HepG2 (cell line): ENCODE results near the gene PRKAR1A. TPM values are rescaled to one million over a fixed set of nuclear protein-coding genes. Genes with fewer than 3 reads are reported as not detected.

Experiments used
- GATA4 ChIP-seq: sonication (generic); IDR thresholded peaks from 2 replicates; pipeline ENCODE4 v1.6.1; 2016; ENCODE audit warnings: antibody characterized with exemption, low read depth, borderline replicate concordance
- HNF4G ChIP-seq, 2 experiments: sonication (generic) in 1 of 2; formaldehyde crosslinking in 1 of 2; IDR thresholded peaks; 2 replicates each; pipeline versions ENCODE4 v1.4.0 to v1.6.1; 2011 to 2020; ENCODE audit warnings: borderline replicate concordance in 2 of 2, low read depth in 2 of 2, mild to moderate bottlenecking in 2 of 2, low read length in 1 of 2, missing genetic modification reagents in 1 of 2, moderate library complexity in 1 of 2
- RFX5 ChIP-seq: IDR thresholded peaks from 2 replicates; pipeline ENCODE4 v1.6.1; 2011; ENCODE audit warnings: low read depth, low read length, improper control_type of control experiment
- ZNF33B ChIP-seq: sonication (generic); formaldehyde crosslinking; IDR thresholded peaks from 2 replicates; pipeline ENCODE4 v1.5.1; 2020; ENCODE audit warnings: mild to moderate bottlenecking, missing genetic modification reagents
- ZNF503 ChIP-seq: sonication (generic); formaldehyde crosslinking; IDR thresholded peaks from 2 replicates; pipeline ENCODE4 v1.4.0; 2020; ENCODE audit warnings: missing genetic modification reagents
- ZNF598 ChIP-seq: sonication (generic); formaldehyde crosslinking; IDR thresholded peaks from 2 replicates; pipeline ENCODE4 v1.5.1; 2020; ENCODE audit warnings: mild to moderate bottlenecking, missing genetic modification reagents, borderline replicate concordance
- ZNF674 ChIP-seq: sonication (generic); formaldehyde crosslinking; IDR thresholded peaks from 2 replicates; pipeline ENCODE4 v1.5.0; 2020; ENCODE audit warnings: low read depth, mild to moderate bottlenecking, missing genetic modification reagents
- polyA plus RNA-seq, 8 experiments: library from polyadenylated mRNA; depleted of rRNA in 3 of 8; stranded (reverse) in 7 of 8; unstranded in 1 of 8; fragments of >200 nt; fragmentation: Illumina TruSeq in 4 of 8; extraction: Trizol in 4 of 8; gene quantifications; 2 replicates each; pipeline versions ENCODE4 v1.2.1 to v1.2.3, GENCODE V29; 2011 to 2016; ENCODE audit warnings: low read depth in 4 of 8, missing spikeins in 1 of 8, mixed read lengths in 1 of 8; ENCODE audit not compliant: insufficient read depth in 1 of 8
- total RNA-seq, 5 experiments: library from RNA; depleted of rRNA; stranded (reverse); fragments of >200 nt; fragmentation: Illumina TruSeq; extraction: Trizol; gene quantifications; 2 replicates each; pipeline ENCODE4 v1.2.3, GENCODE V29; 2016; ENCODE audit warnings: low read depth in 1 of 5
- TF ChIP-seq, protein P1 (sequence below): sonication (generic); formaldehyde crosslinking; IDR thresholded peaks from 2 replicates; pipeline ENCODE4 v1.4.0; 2020; ENCODE audit warnings: missing genetic modification reagents

The PRKAR1A gene
- total and polyA plus RNA-seq, 2 of the 13 experiments (the other 11 are each of a cell fraction or from before 2014, with no cell fraction given) = 265 to 266 TPM

DNA sequence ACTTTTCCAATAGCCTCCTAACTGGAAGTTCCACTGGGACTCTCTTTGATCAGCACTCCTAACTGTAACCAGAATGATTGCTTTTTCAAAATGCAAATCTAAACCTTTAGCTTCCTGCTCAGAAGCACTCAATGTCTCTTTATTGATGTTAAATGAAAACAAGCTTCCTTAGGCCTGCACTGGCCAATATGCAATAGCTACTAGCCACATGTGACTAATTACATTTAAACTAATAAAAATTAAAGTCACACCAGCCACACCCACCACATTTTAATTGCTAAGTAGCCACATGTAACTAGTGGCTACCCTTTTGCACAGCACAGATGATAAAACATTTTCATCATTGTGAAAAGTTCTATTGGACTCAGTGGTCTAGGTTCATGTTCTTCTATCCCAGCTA is 57.1 kb downstream of the PRKAR1A start (continued):
- TF ChIP-seq GATA4 (no peak), RFX5 (no peak), ZNF33B (CRISPR knock-in tag) (no peak), HNF4G (IDR thresholded peaks at IDR 0.05; ENCODE audit: borderline replicate concordance, low read depth, low read length) (no peak), HNF4G (CRISPR knock-in tag; IDR thresholded peaks at IDR 0.05; ENCODE audit: borderline replicate concordance, low read depth) (no peak), ZNF598 (no peak), ZNF674 (CRISPR knock-in tag) (no peak), ZNF503 (no peak)
- TF ChIP-seq, protein P1, sequence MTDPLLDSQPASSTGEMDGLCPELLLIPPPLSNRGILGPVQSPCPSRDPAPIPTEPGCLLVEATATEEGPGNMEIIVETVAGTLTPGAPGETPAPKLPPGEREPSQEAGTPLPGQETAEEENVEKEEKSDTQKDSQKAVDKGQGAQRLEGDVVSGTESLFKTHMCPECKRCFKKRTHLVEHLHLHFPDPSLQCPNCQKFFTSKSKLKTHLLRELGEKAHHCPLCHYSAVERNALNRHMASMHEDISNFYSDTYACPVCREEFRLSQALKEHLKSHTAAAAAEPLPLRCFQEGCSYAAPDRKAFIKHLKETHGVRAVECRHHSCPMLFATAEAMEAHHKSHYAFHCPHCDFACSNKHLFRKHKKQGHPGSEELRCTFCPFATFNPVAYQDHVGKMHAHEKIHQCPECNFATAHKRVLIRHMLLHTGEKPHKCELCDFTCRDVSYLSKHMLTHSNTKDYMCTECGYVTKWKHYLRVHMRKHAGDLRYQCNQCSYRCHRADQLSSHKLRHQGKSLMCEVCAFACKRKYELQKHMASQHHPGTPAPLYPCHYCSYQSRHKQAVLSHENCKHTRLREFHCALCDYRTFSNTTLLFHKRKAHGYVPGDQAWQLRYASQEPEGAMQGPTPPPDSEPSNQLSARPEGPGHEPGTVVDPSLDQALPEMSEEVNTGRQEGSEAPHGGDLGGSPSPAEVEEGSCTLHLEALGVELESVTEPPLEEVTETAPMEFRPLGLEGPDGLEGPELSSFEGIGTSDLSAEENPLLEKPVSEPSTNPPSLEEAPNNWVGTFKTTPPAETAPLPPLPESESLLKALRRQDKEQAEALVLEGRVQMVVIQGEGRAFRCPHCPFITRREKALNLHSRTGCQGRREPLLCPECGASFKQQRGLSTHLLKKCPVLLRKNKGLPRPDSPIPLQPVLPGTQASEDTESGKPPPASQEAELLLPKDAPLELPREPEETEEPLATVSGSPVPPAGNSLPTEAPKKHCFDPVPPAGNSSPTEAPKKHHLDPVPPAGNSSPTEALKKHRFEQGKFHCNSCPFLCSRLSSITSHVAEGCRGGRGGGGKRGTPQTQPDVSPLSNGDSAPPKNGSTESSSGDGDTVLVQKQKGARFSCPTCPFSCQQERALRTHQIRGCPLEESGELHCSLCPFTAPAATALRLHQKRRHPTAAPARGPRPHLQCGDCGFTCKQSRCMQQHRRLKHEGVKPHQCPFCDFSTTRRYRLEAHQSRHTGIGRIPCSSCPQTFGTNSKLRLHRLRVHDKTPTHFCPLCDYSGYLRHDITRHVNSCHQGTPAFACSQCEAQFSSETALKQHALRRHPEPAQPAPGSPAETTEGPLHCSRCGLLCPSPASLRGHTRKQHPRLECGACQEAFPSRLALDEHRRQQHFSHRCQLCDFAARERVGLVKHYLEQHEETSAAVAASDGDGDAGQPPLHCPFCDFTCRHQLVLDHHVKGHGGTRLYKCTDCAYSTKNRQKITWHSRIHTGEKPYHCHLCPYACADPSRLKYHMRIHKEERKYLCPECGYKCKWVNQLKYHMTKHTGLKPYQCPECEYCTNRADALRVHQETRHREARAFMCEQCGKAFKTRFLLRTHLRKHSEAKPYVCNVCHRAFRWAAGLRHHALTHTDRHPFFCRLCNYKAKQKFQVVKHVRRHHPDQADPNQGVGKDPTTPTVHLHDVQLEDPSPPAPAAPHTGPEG (CRISPR knock-in tag) = no peak
